Tibial nerve (tissue), 4 donors: ENCODE measurements around the gene CORO2A.

ENCODE experiments used
- EP300 ChIP-seq, 2 donors: sonication (generic); formaldehyde crosslinking; IDR thresholded peaks; one replicate each; pipeline ENCODE4 v1.6.1; 2017; ENCODE audit warnings: antibody characterized with exemption in 2 of 2, mild to moderate bottlenecking in 1 of 2
- TF ChIP-seq, protein P1 (sequence below), 5 experiments: fragments of 200-600 bp in 3 of 5; fragments of 450-650 bp in 2 of 5; sonication (generic) in 3 of 5; IDR thresholded peaks; one replicate each; pipeline ENCODE4 v1.5.1; 2016 to 2019; ENCODE audit warnings: antibody characterized with exemption in 5 of 5, mild to moderate bottlenecking in 3 of 5, moderate library complexity in 2 of 5

- TF ChIP-seq, protein P1, sequence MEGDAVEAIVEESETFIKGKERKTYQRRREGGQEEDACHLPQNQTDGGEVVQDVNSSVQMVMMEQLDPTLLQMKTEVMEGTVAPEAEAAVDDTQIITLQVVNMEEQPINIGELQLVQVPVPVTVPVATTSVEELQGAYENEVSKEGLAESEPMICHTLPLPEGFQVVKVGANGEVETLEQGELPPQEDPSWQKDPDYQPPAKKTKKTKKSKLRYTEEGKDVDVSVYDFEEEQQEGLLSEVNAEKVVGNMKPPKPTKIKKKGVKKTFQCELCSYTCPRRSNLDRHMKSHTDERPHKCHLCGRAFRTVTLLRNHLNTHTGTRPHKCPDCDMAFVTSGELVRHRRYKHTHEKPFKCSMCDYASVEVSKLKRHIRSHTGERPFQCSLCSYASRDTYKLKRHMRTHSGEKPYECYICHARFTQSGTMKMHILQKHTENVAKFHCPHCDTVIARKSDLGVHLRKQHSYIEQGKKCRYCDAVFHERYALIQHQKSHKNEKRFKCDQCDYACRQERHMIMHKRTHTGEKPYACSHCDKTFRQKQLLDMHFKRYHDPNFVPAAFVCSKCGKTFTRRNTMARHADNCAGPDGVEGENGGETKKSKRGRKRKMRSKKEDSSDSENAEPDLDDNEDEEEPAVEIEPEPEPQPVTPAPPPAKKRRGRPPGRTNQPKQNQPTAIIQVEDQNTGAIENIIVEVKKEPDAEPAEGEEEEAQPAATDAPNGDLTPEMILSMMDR (IDR thresholded peaks at IDR 0.05), result no peak
- no peak for TF ChIP-seq EP300 (IDR thresholded peaks at IDR 0.05)
Observed at GRCh38 chr9:98085944-98086343, 106.5 kb downstream of the CORO2A start.
